CD4-positive, alpha-beta T cell treated with Interleukin-17A for 4 hours (primary cell): ENCODE data around the gene PPP2R3A.
"Not testable (repeated sequence)": the region's sequence is repeated elsewhere in the genome, so short reads cannot be mapped to it uniquely, and the experiment has no call there.

Experiments
- DNase-seq: peaks from one replicate; pipeline ENCODE4 v3.0.0-alpha.2; 2020; ENCODE audit warnings: mixed read lengths

The PPP2R3A gene

DNA sequence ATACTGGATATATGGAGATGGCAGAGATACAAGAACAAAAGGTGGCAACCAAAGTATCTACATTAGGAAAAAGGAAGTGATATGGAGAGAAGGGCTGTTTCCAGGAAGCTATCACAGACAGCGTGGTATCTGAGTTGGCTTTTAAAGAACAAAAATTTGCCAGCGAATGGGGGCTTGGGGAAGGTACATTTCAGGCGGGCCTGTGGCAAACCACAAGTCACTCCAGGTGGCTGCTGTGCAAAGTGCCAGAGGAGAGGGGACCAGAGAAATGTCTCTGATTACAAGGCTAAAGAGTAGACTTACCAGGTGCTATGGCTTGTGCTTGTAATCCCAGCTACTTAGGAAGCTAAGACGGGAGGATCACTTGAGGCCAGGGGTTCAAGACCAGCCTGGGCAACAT, 139.5 kb downstream of the PPP2R3A start:
- no peak for DNase-seq

- no peak for DNase-seq
Observed at GRCh38 chr3:136106101-136106500, 140.6 kb downstream of the PPP2R3A start.

DNA sequence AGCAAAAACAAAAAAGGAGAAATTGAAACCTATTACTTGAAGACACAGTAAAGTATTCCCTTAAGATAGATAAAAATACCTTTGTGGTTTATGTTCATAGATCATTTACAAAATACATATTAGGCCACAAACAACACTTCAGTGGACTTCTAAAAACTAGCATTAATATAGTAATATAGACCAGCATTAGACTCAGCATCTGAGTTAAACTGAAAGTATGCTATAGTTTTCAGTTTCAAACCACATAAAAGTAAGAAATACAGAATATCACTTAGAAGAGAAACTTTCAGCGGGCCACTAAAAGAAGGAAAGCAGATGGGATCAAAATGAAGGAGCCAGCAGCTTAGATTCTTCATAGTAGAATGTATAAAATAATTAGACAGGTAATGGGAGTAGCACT, 144.0 kb downstream of the PPP2R3A start:
- no peak for DNase-seq

DNA sequence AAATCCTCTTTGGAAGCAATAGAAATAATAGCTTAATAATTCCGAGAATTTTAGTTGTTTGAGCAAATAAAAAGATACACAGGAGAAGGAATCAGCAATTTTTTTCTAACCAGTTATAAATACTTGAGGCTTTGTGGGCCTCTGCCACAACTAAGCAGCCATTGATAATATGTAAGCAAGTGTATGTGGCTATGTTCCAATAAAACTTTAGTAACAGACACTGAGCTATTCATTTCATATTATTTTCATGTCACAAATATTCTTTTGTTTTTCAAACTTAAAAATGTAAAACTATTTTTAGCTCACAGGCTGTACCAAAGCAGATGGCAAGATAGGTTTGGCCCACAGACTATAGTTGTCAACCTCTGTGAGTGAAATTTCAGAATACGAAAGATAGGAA, 145.0 kb downstream of the PPP2R3A start:
- DNase-seq: no peak

DNA sequence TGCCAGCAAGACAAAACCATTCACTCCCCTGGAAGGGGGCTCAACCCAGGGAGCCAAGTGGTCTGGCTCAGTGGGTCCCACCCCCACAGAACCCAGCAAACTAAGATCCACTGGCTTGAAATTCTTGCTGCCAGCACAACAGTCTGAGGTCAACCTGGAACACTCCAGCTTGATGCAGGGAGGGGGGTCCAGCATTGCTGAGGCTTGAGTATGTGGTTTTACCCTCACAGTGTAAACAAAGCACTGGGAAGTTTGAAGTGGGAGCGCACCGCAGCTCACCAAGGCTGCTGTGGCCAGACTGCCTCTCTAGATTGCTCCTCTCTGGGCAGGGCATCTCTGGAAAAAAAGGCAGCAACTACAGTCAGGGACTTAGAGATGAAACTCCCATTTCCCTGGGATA, 148.9 kb downstream of the PPP2R3A start:
- DNase-seq: no peak

DNA sequence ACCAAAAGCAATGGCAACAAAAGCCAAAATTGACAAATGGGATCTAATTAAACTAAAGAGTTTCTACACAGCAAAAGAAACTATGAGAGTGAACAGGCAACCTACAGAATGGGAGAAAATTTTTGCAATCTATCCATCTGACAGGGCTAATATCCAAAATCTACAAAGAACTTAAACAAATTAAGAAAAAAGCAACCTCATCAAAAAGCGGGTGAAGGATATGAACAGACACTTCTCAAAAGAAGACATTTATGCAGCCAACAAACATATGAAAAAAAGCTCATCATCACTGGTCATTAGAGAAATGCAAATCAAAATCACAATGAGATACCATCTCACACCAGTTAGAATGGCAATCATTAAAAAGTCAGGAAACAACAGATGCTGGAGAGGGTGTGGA, 153.8 kb downstream of the PPP2R3A start:
- not testable (repeated sequence) for DNase-seq

- not testable (repeated sequence) for DNase-seq
Observed at GRCh38 chr3:136119783-136120182, 154.3 kb downstream of the PPP2R3A start.

DNA sequence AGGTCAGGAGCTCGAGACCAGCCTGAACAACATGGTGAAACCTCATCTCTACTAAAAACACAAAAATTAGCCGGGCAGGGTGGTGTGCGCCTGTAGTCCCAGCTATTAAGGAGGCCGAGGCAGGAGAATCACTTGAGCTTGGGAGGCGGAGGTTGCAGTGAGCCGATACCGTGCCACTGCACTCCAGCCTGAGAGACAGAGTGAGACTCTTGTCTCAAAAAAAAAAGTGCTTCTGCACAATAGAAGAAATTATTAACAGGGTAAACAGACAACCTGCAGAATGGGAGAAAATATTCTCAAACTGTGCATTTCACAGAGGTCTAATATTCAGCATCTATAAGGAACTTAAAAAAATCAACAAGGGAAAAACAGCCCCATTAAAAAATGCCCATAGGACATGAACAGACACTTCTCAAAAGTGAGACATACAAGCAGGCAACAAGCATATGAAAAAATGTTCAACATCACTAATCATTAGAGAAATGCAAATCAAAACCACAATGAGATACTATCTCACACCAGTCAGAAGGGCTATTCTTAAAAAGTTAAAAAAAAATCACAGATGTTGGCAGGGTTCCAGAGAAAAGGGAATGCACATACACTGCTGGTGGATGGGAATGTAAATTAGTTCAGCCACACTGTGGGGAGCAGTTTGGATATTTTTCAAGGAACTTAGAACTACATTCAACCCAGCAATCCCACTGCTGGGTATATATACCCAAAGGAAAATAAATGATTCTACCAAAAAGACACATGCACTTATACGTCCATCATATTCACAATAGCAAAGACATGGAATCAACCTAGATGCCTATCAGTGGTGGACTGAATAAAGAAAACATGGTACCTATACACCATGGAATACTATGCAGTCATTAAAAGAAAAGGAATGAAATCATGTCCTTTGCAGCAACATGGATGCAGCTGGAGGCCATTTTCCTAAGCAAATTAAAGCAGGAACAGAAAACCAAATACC, 155.1 kb downstream of the PPP2R3A start:
- DNase-seq: no peak

DNA sequence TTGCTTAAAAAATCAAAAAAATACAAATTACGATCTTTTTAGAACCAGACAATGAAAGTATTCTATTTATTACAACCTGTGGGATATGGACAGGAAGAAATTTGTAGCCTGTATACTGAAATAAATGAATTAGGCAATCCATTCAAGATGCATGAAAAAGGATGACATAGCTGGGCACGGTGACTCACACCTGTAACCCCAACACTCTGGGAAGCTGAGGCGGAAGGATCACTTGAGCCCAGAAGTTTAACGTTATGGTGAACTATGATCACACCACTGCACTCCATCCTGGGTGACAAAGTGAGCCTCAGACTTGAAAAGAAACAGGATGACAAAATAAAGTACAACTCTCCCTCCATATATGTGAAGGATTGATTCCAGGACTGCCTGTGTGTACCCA, 156.5 kb downstream of the PPP2R3A start:
- DNase-seq: no peak

DNA sequence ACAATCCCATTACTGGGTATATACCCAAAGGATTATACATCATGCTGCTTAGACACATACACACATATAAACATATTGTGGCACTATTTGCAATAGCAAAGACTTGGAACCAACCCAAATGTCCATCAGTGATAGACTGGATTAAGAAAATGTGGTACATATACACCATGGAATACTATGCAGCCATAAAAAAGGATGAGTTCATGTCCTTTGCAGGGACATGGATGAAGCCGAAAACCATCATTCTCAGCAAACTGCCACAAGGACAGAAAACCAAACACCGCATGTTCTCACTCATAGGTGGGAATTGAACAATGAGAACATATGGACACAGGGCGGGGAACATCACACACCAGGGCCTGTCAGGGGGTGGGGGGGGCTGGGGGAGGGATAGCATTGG, 166.1 kb downstream of the PPP2R3A start:
- not testable (repeated sequence) for DNase-seq

GRCh38 chr3:136134091-136134490, 168.6 kb downstream of the PPP2R3A start:
- DNase-seq: no peak

DNA sequence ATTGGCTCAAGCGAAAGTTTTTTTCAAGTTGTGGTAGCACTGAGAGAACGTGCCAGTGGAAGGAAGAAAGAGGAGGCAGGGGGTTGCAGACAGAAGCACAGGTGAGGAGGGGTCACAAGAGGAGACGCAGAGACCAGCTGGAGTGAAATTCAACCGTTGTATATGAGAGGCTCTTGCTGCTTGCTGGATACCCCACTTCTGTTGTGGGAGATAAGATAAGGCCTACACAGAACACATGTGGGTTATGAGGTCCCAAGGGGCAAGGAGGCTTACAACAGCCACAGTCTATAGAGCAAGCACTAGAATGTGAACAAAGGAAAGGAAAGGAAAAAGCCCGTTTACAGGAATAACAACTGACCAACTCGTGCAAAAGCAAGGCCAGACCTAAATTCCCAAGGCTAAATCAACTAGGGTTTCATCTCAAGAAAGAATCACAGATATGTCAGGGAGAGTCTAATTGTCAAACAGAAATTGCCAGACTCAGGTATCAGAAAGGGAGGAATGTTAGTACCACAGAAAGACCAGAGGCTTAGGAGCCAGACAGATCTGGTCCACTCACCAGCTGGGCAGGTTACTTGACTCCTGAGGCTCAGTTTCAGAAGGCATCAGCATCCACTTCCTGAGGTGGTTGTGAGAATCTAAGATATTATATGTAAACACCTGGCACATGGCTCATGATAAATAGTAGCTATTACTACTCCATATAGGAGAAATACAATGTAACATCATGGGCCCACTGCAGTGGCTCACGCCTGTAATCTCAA, 169.7 kb downstream of the PPP2R3A start:
- DNase-seq: no peak

DNA sequence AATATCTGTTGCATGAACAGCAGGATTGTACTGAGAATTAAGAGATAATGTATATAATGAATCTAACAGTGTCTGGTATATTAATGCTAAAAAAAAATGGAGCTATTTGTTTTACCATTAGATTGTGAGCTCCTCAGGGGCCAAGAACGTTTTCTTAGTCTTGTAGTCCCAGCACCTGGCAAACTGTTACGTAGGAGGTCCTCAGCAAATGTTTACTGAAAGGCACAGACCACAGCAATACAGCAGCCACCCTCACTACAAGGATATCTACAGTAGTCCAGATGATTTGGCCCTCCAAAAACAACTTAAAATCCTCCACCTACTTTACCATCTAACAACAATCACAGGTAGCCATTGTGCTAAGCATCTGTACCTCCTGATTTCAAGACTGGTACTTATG, 170.9 kb downstream of the PPP2R3A start:
- DNase-seq: no peak

DNA sequence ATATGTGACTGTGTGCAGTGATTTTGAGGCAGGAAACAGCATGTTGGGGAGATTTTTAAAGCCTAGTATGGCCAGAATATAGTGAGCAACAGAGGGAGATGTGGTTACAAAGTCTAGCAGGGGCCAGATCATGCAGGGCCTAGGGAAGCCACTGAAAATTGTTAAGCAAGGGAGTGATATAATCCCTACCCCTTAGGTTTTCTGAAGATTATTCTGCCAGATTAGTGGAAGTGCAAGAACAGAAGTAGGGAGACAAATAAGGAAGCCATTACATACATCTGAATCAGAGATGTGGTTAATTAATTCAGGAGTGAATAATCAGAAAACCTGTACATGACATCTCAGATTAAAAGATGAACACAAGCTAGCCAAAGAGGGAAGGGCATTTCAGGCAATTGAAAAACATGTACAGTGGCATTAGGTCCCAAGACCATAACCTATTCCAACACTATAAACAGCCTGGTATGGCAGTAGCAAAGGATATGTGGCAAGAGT, 175.8 kb downstream of the PPP2R3A start:
- no peak for DNase-seq

GRCh38 chr3:136141891-136142290, 176.4 kb downstream of the PPP2R3A start:
- DNase-seq: no peak

DNA sequence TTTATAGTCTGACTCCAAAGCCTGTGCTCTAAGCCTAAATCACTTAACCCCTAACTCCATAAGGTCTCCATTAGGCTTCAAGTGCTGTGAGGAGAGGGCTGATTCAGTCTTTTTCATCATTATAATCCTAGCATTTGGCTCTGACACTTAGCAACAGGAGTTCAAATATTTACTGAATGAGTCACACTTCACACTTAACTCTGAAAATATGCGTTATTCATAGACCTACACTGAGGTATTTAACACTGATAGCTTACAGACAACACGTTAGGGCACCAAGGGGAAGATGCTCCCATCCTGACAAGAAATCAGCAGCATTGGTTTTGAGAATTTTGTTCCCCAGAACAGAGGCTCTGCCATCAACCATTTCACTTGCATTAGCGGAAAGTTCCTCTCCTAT, 177.1 kb downstream of the PPP2R3A start:
- no peak for DNase-seq

DNA sequence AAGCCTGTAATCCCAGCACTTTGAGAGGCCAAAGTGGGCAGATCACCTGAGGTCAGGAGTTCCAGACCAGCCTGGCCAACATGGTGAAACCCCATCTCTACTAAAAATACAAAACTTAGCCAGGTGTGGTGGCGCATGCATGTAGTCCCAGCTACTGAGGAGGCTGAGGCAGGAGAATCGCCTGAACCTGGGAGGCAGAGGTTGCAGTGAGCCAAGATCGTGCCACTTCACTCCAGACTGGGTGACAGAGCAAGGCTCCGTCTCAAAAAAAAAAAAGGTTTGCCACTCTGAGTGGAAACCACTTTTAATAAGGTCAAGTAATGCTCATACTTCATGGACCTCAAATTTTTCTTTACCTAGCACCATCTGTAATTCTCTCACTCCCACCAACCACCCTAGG, 178.9 kb downstream of the PPP2R3A start:
- DNase-seq: not testable (repeated sequence)

DNA sequence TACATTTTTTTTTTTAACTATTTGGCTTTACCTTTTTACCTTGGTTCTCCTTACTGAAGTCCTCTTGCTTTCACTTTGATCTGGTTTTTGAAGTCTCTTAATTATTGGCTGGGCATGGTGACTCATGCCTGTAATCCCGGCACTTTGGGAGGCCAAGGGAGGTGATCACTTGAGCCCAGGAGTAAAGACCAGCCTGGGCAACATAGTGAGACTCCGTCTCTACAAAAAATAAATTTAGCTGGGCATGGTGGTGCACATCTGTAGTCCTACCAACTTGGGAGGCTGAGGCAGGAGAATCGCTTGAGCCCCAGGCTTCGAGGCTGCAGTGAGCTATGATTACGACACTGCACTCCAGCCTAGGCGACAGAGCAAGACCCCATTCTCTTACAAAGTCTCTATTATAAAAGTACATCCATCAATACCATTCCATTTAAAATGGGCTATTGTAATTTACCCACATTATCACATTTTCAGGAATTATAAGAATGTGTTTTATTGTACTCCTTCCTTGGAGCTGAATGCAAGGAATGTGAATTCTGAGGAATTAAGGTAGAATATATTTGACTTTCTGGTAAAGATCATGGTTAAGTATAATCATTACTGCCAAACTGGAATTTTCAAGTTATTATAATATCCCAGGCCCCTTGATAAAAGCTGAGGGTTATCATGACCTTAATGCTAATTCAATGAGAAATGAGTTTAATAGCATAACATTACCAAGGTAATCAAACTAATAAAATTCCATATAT, 181.6 kb downstream of the PPP2R3A start:
- DNase-seq: no peak

- DNase-seq: no peak
Observed at GRCh38 chr3:136149667-136150066, 184.1 kb downstream of the PPP2R3A start.

DNA sequence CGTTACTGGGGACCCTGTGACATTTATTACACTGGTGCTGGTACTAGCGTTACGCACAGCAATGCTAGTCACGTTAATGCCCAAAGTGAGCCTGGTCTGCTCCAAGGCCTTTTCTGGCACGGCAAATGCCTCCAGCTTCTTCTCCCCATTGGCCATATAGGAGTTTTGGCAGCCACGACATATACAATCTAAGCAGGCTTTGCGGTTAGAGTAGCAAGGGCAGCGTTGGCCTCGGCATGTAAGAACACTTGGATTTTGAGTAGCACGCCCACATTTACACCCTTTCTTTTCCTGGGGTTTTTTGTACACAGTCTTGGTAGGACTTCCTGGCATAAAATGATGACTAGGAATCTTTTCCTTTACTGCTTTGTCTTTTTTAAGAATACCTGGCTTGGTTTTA, 185.7 kb downstream of the PPP2R3A start:
- DNase-seq: no peak

GRCh38 chr3:136152176-136152843, 186.8 kb downstream of the PPP2R3A start:
- DNase-seq: no peak

- no peak for DNase-seq
Observed at GRCh38 chr3:136152963-136153362, 187.4 kb downstream of the PPP2R3A start.
